GM21786 (cell line): ENCODE measurements around the gene GLYATL2.

ENCODE experiments used
- ATAC-seq: cut with Tn5 transposase; IDR thresholded peaks from one replicate; pipeline ENCODE4 v1.9.1; 2021; ENCODE audit not compliant: unreplicated experiment

Gene GLYATL2

DNA sequence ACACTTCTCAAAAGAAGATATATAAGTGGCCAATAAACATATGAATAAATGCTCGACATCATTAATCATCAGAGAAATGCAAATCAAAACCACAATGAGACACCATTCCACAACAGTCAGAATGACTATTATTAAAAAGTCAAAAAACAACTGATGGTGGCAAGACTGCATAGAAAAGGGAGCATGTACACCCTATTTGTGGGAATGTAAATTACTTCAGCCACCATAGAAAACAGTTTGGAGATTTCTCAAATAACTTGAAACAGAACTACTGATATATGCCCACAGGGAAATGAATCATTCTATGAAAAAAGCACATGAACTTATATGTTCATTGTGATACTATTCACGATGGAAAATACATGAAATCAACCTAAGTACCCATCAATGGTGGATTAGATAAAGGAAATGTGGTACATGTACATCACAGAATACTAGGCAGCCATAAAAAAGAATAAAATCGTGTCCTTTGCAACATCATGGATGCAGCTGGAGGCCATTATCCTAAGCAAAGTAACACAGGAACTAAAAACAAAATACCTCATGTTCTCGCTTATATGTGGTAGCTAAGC lies 42.4 kb downstream of the GLYATL2 start:
- ATAC-seq, result no peak

DNA sequence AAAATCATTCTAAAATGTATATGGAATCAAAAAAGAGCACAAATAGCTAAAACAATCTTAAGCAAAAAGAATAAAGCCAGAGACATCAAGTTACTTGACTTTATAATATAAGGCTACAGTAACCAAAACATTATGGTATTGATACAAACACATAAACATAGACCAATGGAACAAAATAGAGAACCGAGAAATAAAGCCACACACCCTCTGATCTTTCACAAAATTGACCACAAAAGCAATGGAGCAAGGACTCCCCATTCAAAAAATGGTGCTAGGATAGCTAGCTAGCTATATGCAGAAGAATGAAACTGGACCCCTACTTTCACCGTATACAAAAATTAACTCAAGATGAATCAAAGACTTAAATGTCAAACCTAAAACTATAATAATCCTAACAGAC lies 43.2 kb downstream of the GLYATL2 start:
- no peak for ATAC-seq

DNA sequence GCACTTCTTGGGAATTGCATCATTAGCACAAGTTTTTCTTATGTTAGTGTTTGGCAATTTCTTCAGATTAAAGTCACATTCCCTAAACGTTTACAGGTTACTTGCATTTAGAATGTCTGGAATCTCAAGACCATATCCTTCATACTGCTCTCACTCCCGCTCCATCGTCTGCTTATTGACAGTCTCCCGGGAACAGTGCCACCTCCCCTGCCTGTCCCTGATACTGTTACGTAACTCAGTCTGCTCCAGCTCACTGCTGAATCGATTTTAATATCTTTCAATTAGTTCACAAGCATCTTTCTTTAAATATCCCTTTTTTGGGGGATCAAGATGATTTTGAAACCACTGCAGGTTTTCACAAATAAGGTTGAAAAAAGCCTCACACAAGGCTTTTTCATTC lies 48.2 kb downstream of the GLYATL2 start:
- ATAC-seq, result no peak

DNA sequence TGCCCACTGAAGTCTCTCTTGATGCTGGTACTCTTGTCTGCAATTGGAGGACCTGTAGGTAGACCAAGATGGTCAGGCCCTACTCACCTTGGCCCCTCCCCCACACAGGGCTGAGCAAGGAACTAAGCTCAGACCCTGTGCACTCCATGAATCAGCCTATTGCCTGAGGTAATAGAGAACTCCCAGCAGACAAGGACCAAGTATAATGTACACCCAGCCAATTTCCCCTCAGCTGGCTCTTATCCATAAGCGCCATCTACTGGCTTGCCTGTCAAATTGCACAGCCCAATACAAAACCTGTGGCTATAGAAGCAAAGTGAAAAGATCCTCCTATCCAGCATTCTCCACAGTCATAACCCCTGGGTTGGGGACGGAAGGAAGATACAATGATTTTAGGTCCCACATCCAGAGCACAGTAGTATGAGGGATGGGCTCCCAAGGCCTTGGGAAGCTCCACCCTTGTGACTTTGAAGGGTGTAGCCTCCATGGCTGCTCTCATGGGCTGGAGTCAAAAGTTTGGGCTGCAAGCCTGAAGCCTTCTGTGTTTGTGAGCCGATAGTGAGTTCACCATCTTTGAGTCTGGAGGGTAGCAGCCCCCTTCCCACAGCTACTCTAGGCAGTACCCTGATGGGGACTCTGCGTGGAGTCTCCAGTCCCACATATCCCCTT lies 56.0 kb downstream of the GLYATL2 start:
- peak; percentile 93 for ATAC-seq

DNA sequence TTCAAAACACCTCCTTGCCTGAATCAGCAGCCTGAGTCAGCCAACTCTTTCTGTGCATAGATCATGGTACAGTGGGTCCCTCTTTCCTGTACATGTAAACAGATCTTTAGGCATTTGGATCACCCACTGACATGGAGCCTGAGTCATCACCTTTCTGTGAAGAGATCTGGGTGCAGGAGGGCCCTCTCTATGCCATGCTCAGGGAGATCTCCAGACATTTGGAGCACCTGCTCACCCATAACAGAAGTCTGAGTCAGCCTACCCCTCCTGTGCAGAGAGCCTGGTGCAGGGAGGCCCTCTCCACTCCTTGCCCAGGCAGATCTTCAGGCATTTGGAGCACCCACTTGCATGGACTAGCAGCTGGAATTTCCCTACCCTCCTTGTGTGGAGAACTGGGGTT lies 56.6 kb downstream of the GLYATL2 start:
- ATAC-seq, result peak; percentile 11

DNA sequence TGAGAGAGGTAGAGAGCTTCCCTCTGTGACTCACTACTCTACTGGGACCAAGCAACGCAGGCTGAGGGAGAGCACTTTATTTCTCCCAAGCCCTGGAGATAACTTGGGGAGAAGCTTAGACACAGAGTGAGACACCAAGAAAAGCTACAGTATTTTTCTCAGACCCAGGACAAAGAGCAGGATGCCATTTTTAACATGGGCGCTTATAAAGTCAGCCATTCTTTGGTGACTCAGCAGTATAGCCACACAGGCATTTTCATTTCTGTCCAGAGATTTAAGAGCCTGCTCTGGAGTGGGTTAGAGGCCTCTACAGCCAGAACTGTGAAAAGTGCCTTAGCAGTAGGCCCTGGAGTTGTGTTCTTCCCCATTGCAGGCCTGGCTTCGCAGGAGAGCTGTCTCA lies 57.8 kb downstream of the GLYATL2 start:
- ATAC-seq, result no peak

DNA sequence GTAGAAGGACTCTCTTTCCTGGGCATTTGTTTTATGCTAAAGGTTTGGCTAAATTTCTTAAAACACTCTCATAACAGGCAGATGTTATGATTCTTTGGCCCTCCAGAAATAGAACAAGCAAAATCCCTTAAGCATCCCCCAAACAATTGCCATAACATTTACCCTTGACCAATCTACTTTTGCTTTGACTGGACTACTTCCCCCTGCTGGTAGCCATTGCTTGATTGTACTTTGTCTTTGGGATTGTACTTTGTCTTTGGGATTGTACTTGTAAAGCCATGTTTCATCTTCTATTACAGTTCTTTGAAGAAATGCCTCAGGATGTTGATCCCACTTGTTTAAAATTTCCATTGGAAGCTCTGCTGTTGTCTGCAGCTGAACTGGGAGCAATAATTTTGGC lies 59.5 kb downstream of the GLYATL2 start:
- ATAC-seq, result no peak
